Left renal pelvis (tissue), 4 donors: ENCODE results near the gene RNF138. TPM values are rescaled to one million over a fixed set of nuclear protein-coding genes. Genes with fewer than 3 reads are reported as not detected.
"Not testable (repeated sequence)": the region's sequence is repeated elsewhere in the genome, so short reads cannot be mapped to it uniquely, and the experiment has no call there.

Experiments
- DNase-seq, 4 donors: peaks; one replicate each; pipeline ENCODE4 v3.0.0-alpha.2; 2013; ENCODE audit warnings: low read depth in 4 of 4, low spot score in 3 of 4
- polyA plus RNA-seq, 4 donors: library from polyadenylated mRNA; unstranded; fragments of 120-200 nt; gene quantifications; one replicate each; pipeline ENCODE4 v1.2.1, GENCODE V29; 2013; ENCODE audit not compliant: insufficient read length in 4 of 4

RNF138 gene
- 10 to 100 TPM; 49.8 to 68.2 (median 56.2) TPM for polyA plus RNA-seq

- peak; percentile 64 to 74 (median 72) for DNase-seq
Observed at GRCh38 chr18:32091724-32092421, at the start of gene RNF138. Gene RNF138, plus strand, starts transcription at chr18:32091874. Its CDS starts 903 bp downstream, at chr18:32092777.

GRCh38 chr18:32042337-32042736 lies 49.3 kb upstream of the RNF138 start:
- no peak for DNase-seq

- DNase-seq = no peak
Observed at GRCh38 chr18:32048507-32049091, 43.1 kb upstream of the RNF138 start.

GRCh38 chr18:32049393-32050171 lies 42.1 kb upstream of the RNF138 start:
- DNase-seq = no peak

GRCh38 chr18:32056613-32057358 lies 34.9 kb upstream of the RNF138 start:
- DNase-seq = no peak

GRCh38 chr18:32057624-32058165 lies 34.0 kb upstream of the RNF138 start:
- no peak for DNase-seq

- no peak for DNase-seq
Observed at GRCh38 chr18:32060026-32060425, 31.6 kb upstream of the RNF138 start.

GRCh38 chr18:32067375-32068167 lies 24.1 kb upstream of the RNF138 start:
- no peak for DNase-seq

GRCh38 chr18:32072321-32072720 lies 19.4 kb upstream of the RNF138 start:
- no peak for DNase-seq

GRCh38 chr18:32074206-32074605 lies 17.5 kb upstream of the RNF138 start:
- no peak for DNase-seq

- no peak for DNase-seq
Observed at GRCh38 chr18:32078845-32079244, 12.8 kb upstream of the RNF138 start.

GRCh38 chr18:32081881-32082280 lies 9.8 kb upstream of the RNF138 start:
- DNase-seq = no peak

- DNase-seq = no peak
Observed at GRCh38 chr18:32083781-32084180, 7.9 kb upstream of the RNF138 start.

- no peak for DNase-seq
Observed at GRCh38 chr18:32086881-32087280, 4.8 kb upstream of the RNF138 start.

GRCh38 chr18:32090831-32091230 lies 843 bp upstream of the RNF138 start:
- DNase-seq = not testable (repeated sequence)

GRCh38 chr18:32091325-32091723 lies 350 bp upstream of the RNF138 start:
- DNase-seq = no peak

GRCh38 chr18:32092422-32093101 lies 888 bp downstream of the RNF138 start:
- DNase-seq = peak; percentile 89 to 94 (median 94)

- peak; percentile 31 to 53 (median 44) for DNase-seq
Observed at GRCh38 chr18:32093102-32093511, 1.4 kb downstream of the RNF138 start.

- peak in 2 of 4 donors; percentile 1 to 21 for DNase-seq
Observed at GRCh38 chr18:32093523-32093922, 1.8 kb downstream of the RNF138 start.
